Measurements from ENCODE around the gene PFKFB4.

DNA sequence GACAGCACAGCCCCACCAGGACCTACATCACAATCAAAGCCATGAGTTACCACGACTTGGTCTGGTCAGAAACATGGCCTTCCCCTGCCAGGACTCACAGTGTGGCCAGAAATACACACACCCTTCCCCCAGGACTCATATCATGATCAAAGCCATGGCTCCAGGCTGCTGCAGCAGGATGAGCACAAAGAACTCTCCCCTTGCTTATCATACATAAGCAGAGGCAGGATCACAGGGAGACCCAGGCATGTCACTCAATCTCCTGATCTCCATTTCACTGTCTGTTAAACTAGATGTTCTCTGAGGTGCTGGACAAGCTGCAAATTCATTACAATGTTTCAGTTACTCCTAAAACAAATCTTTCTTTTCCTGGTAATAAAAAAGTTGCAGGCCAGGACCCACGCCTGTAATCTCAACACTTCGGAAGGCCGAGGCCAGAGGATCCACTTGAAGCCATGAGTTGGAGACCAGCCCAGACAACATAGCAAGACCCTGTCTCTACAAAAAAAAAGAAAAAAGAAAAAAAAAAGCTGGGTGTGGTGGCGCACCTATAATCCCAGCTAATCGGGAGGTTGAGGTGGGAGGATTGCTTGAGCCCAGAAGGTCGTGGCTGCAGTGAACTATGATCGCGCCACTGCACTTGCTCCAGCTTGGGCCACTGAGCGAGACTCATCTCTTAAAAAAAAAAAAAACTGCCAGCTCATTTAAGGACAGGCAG lies 1.2 kb downstream of the PFKFB4 start:
- TF ChIP-seq, protein P1, sequence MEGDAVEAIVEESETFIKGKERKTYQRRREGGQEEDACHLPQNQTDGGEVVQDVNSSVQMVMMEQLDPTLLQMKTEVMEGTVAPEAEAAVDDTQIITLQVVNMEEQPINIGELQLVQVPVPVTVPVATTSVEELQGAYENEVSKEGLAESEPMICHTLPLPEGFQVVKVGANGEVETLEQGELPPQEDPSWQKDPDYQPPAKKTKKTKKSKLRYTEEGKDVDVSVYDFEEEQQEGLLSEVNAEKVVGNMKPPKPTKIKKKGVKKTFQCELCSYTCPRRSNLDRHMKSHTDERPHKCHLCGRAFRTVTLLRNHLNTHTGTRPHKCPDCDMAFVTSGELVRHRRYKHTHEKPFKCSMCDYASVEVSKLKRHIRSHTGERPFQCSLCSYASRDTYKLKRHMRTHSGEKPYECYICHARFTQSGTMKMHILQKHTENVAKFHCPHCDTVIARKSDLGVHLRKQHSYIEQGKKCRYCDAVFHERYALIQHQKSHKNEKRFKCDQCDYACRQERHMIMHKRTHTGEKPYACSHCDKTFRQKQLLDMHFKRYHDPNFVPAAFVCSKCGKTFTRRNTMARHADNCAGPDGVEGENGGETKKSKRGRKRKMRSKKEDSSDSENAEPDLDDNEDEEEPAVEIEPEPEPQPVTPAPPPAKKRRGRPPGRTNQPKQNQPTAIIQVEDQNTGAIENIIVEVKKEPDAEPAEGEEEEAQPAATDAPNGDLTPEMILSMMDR (IDR thresholded peaks at IDR 0.05; ENCODE audit: low read length), result no peak
- TF ChIP-seq EZH2 (IDR thresholded peaks at IDR 0.05; ENCODE audit: borderline replicate concordance, low read length), result no peak

Measured in OCI-LY1 (cell line).